Stromal cell of bone marrow (primary cell): ENCODE measurements around the gene MOCS3.

Experiments used
- DNase-seq: peaks from one replicate; pipeline ENCODE4 v3.0.0-alpha.2; 2012; ENCODE audit warnings: low read depth

The MOCS3 gene

GRCh38 chr20:50958615-50959542 is at the start of gene MOCS3:
Gene MOCS3 (plus strand): TSS chr20:50958818. CDS start chr20:50958843, 25 bp downstream.
- DNase-seq = peak; percentile 86

- no peak for DNase-seq
These were observed 49.2 kb upstream of the MOCS3 start for GRCh38 chr20:50909413-50909812.

- DNase-seq = peak; percentile 50
These were observed 47.6 kb upstream of the MOCS3 start for GRCh38 chr20:50911030-50911429.

GRCh38 chr20:50911716-50912115 is 46.9 kb upstream of the MOCS3 start:
- DNase-seq = no peak

- peak; percentile 43 for DNase-seq
These were observed 44.8 kb upstream of the MOCS3 start for GRCh38 chr20:50913690-50914375.

GRCh38 chr20:50915424-50915823 is 43.2 kb upstream of the MOCS3 start:
- peak; percentile 31 for DNase-seq

- DNase-seq = peak; percentile 29
These were observed 42.4 kb upstream of the MOCS3 start for GRCh38 chr20:50916257-50916656.

GRCh38 chr20:50916934-50917333 is 41.7 kb upstream of the MOCS3 start:
- no peak for DNase-seq

- DNase-seq = peak; percentile 49
These were observed 40.2 kb upstream of the MOCS3 start for GRCh38 chr20:50918403-50918802.

- DNase-seq = no peak
These were observed 39.1 kb upstream of the MOCS3 start for GRCh38 chr20:50919567-50919966.

- DNase-seq = peak; percentile 27
These were observed 37.6 kb upstream of the MOCS3 start for GRCh38 chr20:50920997-50921396.

GRCh38 chr20:50921803-50922501 is 36.7 kb upstream of the MOCS3 start:
- no peak for DNase-seq

- no peak for DNase-seq
These were observed 34.2 kb upstream of the MOCS3 start for GRCh38 chr20:50924261-50924920.

GRCh38 chr20:50926530-50926929 is 32.1 kb upstream of the MOCS3 start:
- no peak for DNase-seq

GRCh38 chr20:50928469-50928868 is 30.1 kb upstream of the MOCS3 start:
- no peak for DNase-seq

- peak; percentile 91 for DNase-seq
These were observed 29.1 kb upstream of the MOCS3 start for GRCh38 chr20:50929299-50930138.

- no peak for DNase-seq
These were observed 28.3 kb upstream of the MOCS3 start for GRCh38 chr20:50930139-50930975.

- no peak for DNase-seq
These were observed 27.7 kb upstream of the MOCS3 start for GRCh38 chr20:50930976-50931305.

- peak; percentile 83 for DNase-seq
These were observed 27.2 kb upstream of the MOCS3 start, which contains the start of gene ADNP for GRCh38 chr20:50931306-50932015. Gene ADNP (minus strand): TSS chr20:50931437. CDS start chr20:50903996, 27,441 bp downstream.
